ENCODE results near the gene SYTL2. TPM values are rescaled to one million over a fixed set of nuclear protein-coding genes. Genes with fewer than 3 reads are reported as not detected.
"Not testable (repeated sequence)": the region's sequence is repeated elsewhere in the genome, so short reads cannot be mapped to it uniquely, and the experiment has no call there.

The SYTL2 gene
- total and polyA plus RNA-seq, 5 experiments from 2014 or later = 11.8 to 32.7 (median 26.0) TPM

DNA sequence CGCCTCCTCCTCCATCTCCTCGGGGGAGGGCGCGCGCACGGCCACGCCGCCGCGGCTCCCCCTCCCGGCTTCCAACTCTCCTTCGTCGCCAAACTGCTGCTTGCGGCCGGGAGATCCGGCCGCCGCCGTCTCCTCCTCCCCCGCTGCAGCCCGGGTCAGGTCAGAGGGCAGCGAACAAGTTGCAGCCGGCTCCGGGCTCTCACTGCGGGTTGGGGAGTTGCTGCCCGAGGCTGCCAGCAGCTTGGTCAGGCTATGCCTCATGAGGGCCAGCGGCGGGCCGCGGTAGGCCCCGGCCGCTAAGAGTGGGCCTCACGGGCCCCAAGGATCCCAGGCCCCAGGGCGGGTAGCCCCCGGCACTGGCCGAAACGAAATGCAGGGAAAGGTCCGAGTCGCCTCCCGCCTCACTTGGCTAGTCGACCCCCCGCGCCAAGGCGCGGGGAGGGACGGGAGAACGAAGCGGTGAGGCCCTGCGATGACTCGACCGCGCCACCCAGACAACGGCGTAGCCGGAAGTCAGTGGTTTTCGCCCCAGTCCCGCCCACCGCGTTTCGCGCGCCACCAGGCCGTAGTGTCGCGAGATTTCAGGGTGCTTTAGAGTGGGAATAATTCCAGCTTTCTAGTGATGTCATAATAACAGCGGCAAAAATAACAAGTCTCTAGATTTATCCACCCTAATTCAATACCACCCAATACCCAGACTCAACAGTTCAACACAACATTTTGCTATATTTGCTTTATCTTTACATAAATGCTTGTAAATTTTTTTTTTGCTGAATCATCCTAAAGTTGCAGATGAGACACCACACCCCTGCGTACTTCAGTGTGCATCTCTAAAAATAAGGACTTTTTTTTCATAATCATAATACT lies 146.1 kb downstream of the SYTL2 start, which contains the start of gene CREBZF:
CREBZF (minus strand) TSS at position 515 of the 867 bp plus-strand sequence; CDS start at position 261, 254 bp downstream.
- no peaks in the 10 kb centered on the region for H3K9me3 Mint-ChIP-seq
- no peaks in the 10 kb centered on the region for H3K27me3 Mint-ChIP-seq
- H3K4me3 Mint-ChIP-seq = peak within 1 kb of the TSS; percentile 97 to 100 (median 100)
- DNase-seq (peak; percentile 80 to 95 (median 91)), ATAC-seq (peak; percentile 68 to 70)
- H3K36me3 Mint-ChIP-seq = peaks cover 0 to 29% (median 5%) of the 10 kb centered on the region in 3 donors
- peak within 1 kb of the TSS; percentile 99 to 100 (median 100) for H3K27ac Mint-ChIP-seq
- H3K4me1 Mint-ChIP-seq = peaks cover 20 to 50% (median 44%) of the 10 kb centered on the region in 4 donors
- POLR2A ChIA-PET = interaction anchor here (0.5 to 2.9 kb wide), 21 partner anchors 11 to 580 kb away, joined by 3 to 98 read pairs (median 5); partner anchors contain the start of genes CCDC83, DLG2, EED and TMEM126A

DNA sequence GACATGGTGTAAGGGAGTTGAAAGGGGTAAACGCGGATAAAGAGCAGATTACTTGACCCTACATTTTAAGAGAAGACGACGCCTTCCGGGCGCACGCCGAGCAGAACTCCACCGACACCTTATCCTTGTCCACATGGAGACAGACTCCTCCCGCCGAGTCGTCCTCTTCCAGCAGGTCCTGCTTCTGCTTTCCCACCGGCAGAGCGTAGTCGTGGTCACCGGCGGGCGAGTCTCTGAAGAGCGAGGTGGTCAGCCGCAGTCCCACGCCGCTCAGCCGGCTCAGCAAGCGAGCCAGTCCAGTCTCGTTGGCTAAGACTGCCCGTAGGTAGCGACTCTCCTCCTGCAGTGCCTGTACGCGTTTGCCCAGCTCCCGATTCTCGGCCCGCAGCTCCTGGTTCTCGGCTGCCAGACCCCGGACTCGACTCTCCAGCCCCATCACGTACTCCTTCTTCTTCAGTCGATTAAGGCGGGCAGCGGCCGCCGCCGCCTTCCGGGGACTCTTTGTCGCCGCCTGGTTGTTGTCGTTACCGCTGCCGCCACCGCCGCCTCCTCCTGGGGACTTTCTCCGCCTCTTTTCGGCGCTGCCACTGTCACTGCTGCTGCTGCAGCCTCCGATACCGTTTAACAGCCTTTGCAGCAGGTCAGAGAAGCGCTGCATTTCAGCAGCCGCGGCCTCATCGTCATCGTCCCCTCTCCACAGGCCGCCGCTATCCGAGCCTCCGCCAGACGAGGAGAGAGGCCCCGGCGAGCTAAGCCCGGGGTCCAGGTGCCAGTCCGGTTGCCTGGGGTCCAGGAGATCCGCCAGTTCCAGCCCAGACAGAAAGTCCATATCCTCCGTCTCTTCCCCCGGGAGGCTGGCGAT lies 147.0 kb downstream of the SYTL2 start:
- Mint-ChIP-seq H3K9me3 (no peaks in the 10 kb centered on the region), H3K4me1 (peaks cover 20 to 59% (median 50%) of the 10 kb centered on the region in 4 donors), H3K4me3 (peak overlapping the region; percentile 97 to 100 (median 100)), H3K27ac (peak overlapping the region; percentile 99 to 100 (median 100)), H3K27me3 (no peaks in the 10 kb centered on the region), H3K36me3 (peaks cover 0 to 36% (median 5%) of the 10 kb centered on the region in 3 donors)
- ATAC-seq (peak; percentile 86 to 87), DNase-seq (peak; percentile 82 to 93 (median 89))
- POLR2A ChIA-PET = interaction anchor here (0.5 to 2.9 kb wide), 20 partner anchors 10 to 581 kb away, joined by 3 to 98 read pairs (median 4); partner anchors contain the start of genes CCDC83, DLG2, EED and SYTL2

DNA sequence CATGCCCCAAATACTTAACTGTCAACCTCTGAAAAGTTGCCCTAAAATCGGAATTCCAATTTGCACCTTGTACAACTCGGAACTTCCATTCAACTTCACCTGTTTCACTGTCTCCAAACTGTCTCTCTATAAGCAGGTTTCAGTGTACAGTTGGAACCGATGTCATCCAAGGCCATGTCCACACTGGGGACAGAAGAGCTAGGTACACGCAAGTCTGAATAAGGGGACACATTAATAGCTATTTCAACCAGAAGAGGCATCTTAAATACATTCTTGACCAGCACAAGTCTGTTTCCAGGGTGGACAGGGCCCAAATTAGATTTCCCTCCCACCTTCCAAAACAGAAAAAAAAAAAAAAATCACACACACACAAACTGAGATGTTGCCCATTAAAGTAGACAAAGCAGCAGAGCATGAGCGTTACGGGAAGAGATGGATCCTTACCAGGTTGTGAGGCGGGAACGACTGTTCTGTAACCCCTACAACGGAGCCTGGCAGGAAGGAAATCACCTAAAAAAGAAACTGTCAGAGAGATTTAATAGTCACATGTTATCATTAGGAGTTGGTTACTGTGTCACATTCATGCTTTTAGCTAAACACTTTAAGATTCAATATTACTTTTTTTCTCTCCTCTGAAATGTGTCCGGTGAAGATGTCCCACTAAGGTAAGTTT lies 147.7 kb downstream of the SYTL2 start:
- Mint-ChIP-seq H3K27me3 (no peaks in the 10 kb centered on the region), H3K4me1 (peaks cover 20 to 66% (median 52%) of the 10 kb centered on the region in 4 donors), H3K36me3 (peaks cover 0 to 44% (median 5%) of the 10 kb centered on the region in 3 donors), H3K9me3 (no peaks in the 10 kb centered on the region), H3K4me3 (peak overlapping the region; percentile 97 to 100 (median 100)), H3K27ac (peak overlapping the region; percentile 99 to 100 (median 100))
- DNase-seq = no peak
- ATAC-seq = peak in 1 of 2 donors; percentile 9
- POLR2A ChIA-PET = interaction anchor here (0.7 to 2.9 kb wide), 12 partner anchors 9 to 165 kb away, joined by 3 to 98 read pairs (median 4); partner anchors contain the start of genes DLG2, SYTL2, TMEM126A and TMEM126B

DNA sequence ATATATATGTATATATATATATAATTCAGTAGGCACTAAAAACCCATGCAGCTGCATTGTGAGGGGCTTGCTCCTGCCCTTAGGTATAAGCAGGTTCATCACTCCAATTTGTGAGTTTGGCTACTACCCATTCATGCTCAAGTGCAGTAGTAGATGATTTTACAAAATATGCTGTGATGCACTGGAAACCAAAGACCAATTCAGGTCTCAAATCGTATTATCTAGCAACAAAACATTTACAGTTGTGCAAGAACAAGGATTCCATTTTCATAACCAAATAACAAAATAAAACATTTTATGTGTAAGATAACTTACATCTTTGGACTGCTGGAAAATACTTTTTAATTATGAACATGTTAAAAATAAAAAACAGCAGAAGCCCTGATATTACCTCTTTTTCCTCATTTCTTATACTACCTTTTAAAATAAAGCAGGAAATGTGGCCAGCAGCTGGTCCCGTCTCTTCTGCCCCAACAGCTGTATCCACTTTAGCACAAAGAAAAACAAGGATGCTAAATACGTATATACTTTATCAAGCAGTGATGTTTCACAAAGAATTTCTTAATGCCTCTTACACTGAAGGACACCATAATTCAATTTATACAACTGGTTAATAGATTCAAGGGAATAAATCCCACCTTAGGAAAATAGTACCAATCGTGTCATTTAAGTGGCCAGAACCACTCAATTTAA lies 148.8 kb downstream of the SYTL2 start:
- Mint-ChIP-seq H3K9me3 (no peaks in the 10 kb centered on the region), H3K27ac (peak overlapping the region in 8 of 10 donors; percentile 49 to 79 (median 68)), H3K4me3 (peak overlapping the region; percentile 55 to 100 (median 72)), H3K4me1 (peaks cover 20 to 69% (median 53%) of the 10 kb centered on the region in 4 donors), H3K36me3 (peaks cover 0 to 55% (median 6%) of the 10 kb centered on the region in 3 donors), H3K27me3 (no peaks in the 10 kb centered on the region)
- DNase-seq (no peak), ATAC-seq (no peak)
- POLR2A ChIA-PET = interaction anchor here (1.5 kb wide), 1 partner anchor 14 kb away, joined by 3 read pairs; the partner anchor contains the start of gene TMEM126A

DNA sequence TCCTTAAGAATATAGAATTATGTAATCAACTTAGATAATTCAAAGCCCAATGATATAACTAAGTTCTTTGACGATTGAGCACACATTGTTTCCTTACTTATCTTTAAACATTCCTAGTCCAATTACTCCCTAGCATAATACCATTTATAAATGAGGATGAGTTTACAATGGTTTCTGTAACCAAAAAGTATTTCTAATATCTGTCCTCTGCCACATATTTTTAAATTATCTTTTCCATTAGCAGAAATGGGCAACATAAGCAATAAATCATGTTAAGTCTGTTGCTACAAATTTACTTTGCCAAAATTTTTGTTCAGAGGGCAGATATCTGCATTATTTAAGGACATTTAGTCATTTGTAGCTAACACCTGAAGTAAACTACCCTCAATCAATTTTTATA lies 152.8 kb downstream of the SYTL2 start:
- H3K4me1 Mint-ChIP-seq = peaks cover 13 to 57% (median 47%) of the 10 kb centered on the region in 4 donors

DNA sequence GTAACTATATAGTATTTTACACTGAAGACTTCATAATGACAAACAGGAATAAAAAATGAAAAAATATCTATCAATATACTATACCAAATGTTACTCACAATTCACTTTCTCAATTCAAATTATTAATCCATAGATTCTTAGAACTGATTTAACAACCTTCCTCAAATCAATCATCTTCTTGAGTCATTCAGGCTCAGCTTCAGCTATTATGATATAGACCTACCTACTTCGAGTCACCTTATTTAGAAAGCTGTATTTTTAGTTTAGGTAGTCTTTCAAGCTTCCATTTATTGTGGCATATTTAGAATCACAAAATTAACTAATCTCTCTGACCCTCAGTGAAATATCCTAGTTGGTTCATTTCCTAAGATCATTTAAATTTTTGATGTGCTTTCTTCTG lies 154.2 kb downstream of the SYTL2 start:
- no peak for DNase-seq
- Mint-ChIP-seq H3K27ac (peak overlapping the region in 3 of 10 donors; percentile 12 to 74 (median 62)), H3K36me3 (peaks cover 0 to 79% (median 8%) of the 10 kb centered on the region in 3 donors), H3K4me3 (no peak overlapping the region), H3K27me3 (no peaks in the 10 kb centered on the region), H3K4me1 (peaks cover 14 to 54% (median 47%) of the 10 kb centered on the region in 4 donors), H3K9me3 (no peaks in the 10 kb centered on the region)
- POLR2A ChIA-PET = no interaction called here
- no peak for ATAC-seq

More for the DNA sequence above, 152.8 kb downstream of the SYTL2 start:
- no peaks in the 10 kb centered on the region for H3K27me3 Mint-ChIP-seq
- no peaks in the 10 kb centered on the region for H3K9me3 Mint-ChIP-seq
- DNase-seq (no peak), ATAC-seq (no peak)
- H3K27ac Mint-ChIP-seq = peak overlapping the region in 2 of 10 donors; percentile 37 to 72
- no peak overlapping the region for H3K4me3 Mint-ChIP-seq
- POLR2A ChIA-PET = interaction anchor here (1.6 kb wide), 1 partner anchor 10 kb away, joined by 8 read pairs; the partner anchor contains the start of gene TMEM126A
- H3K36me3 Mint-ChIP-seq = peaks cover 0 to 77% (median 8%) of the 10 kb centered on the region in 3 donors

DNA sequence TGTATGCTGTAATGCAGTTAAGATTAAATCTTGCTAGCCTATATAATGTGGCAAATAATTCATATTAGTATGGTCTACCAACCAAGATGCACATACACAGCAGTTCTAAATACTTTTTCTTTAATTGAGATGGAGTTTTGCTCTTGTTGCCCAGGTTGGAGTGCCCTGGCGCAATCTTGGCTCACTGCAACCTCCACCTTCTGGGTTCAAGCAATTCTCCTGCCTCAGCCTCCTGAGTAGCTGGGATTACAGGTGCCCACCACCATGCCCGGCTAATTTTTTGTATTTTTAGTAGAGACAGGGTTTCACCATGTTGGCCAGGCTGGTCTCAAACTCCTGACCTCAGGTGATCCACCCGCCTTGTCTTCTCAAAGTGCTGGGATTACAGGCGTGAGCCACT lies 156.6 kb downstream of the SYTL2 start:
- not testable (repeated sequence) for H3K4me3 Mint-ChIP-seq, H3K9me3 Mint-ChIP-seq, DNase-seq, H3K27ac Mint-ChIP-seq, ATAC-seq, H3K27me3 Mint-ChIP-seq
- H3K4me1 Mint-ChIP-seq = peaks cover 13 to 41% (median 38%) of the 10 kb centered on the region in 4 donors
- POLR2A ChIA-PET = interaction anchor here (2.1 kb wide), 1 partner anchor 10 kb away, joined by 9 read pairs; no protein-coding TSS in a partner anchor
- peaks cover 0 to 69% (median 3%) of the 10 kb centered on the region in 3 donors for H3K36me3 Mint-ChIP-seq

DNA sequence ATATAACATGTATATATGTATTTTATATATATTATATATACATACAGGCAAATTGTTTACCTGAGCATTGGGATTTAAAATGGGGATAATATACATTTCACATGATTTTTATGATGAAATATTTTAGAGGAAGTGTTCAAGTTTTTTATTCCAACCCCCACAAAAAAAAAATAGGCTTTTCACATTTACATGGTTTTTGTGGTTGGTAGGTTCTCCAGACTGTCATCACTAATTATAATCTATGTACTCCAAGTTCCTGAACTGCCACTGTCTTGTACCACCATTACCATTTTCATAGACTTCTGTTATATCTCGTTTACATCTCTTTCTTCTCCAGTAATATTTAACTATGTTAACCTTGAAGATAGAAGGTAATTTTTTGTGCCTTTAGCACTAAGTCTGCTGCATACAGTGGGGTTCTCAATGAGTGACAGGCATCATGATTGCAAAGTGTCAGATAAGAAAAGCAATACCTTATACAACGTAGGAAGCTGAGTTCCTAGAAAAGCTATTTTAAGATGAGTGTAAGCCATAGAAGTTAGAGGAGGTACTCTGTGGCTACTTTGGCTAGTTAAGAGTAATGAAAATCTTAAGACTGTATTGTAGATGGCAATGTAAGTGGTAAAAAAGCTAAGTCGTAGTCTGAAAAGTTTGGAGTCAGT lies 158.0 kb downstream of the SYTL2 start:
- DNase-seq (no peak), ATAC-seq (no peak)
- Mint-ChIP-seq H3K36me3 (peaks cover 0 to 55% (median 3%) of the 10 kb centered on the region in 3 donors), H3K4me1 (peaks cover 13 to 52% (median 40%) of the 10 kb centered on the region in 4 donors), H3K9me3 (no peaks in the 10 kb centered on the region), H3K4me3 (no peak overlapping the region), H3K27ac (peak overlapping the region in 5 of 10 donors; percentile 1 to 66 (median 28)), H3K27me3 (no peaks in the 10 kb centered on the region)
- POLR2A ChIA-PET = interaction anchor here (2.1 kb wide), 1 partner anchor 11 kb away, joined by 9 read pairs; no protein-coding TSS in a partner anchor

DNA sequence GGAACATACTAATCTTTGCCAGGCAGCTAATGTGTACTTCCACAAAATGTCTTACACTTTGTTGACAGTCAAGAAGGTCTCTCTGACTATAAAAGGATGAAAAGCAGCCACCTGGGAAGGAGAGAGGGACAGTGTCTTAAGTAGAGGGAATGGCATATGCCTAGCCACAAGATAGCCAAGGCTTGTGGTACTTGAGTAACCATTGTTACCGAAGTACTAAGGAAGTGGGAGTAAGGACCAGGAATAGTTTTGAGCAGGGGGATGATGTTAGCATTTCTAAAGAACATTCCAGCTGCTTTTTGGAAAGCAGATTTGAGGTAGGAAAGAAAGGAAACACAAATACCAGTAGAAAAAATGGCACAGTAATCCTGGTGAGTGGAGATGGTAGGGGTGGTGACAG lies 159.8 kb downstream of the SYTL2 start:
- no peaks in the 10 kb centered on the region for H3K27me3 Mint-ChIP-seq
- peaks cover 0 to 37% (median 0%) of the 10 kb centered on the region in 3 donors for H3K36me3 Mint-ChIP-seq
- H3K4me1 Mint-ChIP-seq = peaks cover 15 to 52% (median 44%) of the 10 kb centered on the region in 4 donors
- H3K4me3 Mint-ChIP-seq = no peak overlapping the region
- ATAC-seq (no peak), DNase-seq (no peak)
- POLR2A ChIA-PET = interaction anchor here (0.7 to 6.2 kb wide), 2 partner anchors 13 to 140 kb away, joined by 6 to 98 read pairs; partner anchors contain the start of gene CREBZF
- H3K9me3 Mint-ChIP-seq = no peaks in the 10 kb centered on the region
- peak overlapping the region in 4 of 10 donors; percentile 10 to 75 (median 56) for H3K27ac Mint-ChIP-seq

DNA sequence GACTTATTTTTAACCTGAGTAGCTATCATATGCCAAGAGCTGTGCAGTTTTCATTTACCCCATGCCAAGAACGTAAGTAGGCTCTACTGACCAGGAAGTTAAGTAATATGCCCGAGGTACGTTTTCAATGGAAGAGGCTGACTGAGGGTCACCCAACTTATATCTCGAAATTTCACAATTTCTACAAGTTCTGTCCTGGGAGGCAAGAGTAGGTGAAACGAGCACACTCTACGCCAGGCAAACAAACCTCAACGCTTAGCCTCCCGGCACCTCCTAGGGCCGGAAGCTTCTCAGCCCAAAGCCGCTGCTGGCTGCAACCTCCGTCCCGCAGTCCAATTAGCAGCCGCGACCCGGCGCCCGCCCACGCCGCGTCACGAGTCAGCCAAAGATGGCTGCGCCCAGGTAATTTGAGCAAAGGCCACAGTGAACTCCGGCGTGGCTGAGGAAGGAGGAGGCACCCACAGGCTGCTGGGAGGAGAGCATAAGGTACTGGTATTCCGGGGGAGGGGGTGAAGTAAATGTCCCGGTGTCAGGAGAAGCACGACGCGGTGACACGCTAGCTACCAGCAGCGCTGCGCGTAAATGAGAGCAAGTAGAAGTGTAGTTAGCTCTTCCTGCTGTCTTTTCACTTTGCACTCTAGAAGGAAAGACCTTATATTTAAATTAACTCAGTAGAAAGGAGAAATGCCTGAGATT lies 163.2 kb downstream of the SYTL2 start, which contains the start of gene TMEM126A:
TMEM126A (plus strand) TSS at position 364 of the 696 bp plus-strand sequence. CDS start 2,289 bp downstream, outside the sequence.
- Mint-ChIP-seq H3K27me3 (peaks cover 3 to 27% (median 13%) of the 10 kb centered on the region in 5 donors), H3K9me3 (no peaks in the 10 kb centered on the region), H3K4me1 (peaks cover 15 to 39% (median 38%) of the 10 kb centered on the region in 4 donors), H3K36me3 (peaks cover 0 to 18% (median 0%) of the 10 kb centered on the region in 3 donors), H3K27ac (peak within 1 kb of the TSS; percentile 96 to 99 (median 98)), H3K4me3 (peak within 1 kb of the TSS; percentile 90 to 100 (median 98))
- ATAC-seq (peak; percentile 98), DNase-seq (peak; percentile 81 to 93 (median 88))
- POLR2A ChIA-PET = interaction anchor here (0.6 to 6.2 kb wide), 13 partner anchors 10 to 597 kb away, joined by 3 to 98 read pairs (median 5); partner anchors contain the start of genes CCDC83, CREBZF, DLG2 and EED
